Measurements from ENCODE around the gene SERF2.

- TF ChIP-seq CTCF (IDR thresholded peaks at IDR 0.05) (no peak), POLR2A (IDR thresholded peaks at IDR 0.05) (no peak)
These were observed 2.7 kb upstream of the SERF2 start for GRCh38 chr15:43789409-43789808.

All from testis (tissue), 2 donors.